Panc1 (cell line): Measurements from ENCODE around the gene B4GALT1. TPM values are rescaled to one million over a fixed set of nuclear protein-coding genes. Genes with fewer than 3 reads are reported as not detected.

Experiments
- ATAC-seq: fragments of 200-7000 bp; cut with Tn5 transposase; 2 replicates; pipeline ENCODE4 v1.9.1; 2020; ENCODE audit warnings: mild to moderate bottlenecking, moderate library complexity
- BruUV-seq: library from RNA; stranded (reverse); fragments of 400-500 nt; replicated peaks from 2 replicates; lab custom pipeline; 2021; lab: Mats Ljungman, UMichigan
- CTCF ChIA-PET: fragments of 300-600 bp; sonication (Branson Sonifier 250); formaldehyde crosslinking; loops from one replicate; lab custom pipeline; 2022; ENCODE audit warnings: antibody characterized with exemption; lab: Charles Lee
- POLR2A ChIA-PET: fragments of 300-600 bp; sonication (Branson Sonifier 250); formaldehyde crosslinking; loops from one replicate; lab custom pipeline; 2022; ENCODE audit warnings: antibody characterized with exemption; lab: Charles Lee
- DNase-seq: peaks from one replicate; pipeline ENCODE4 v3.0.0-alpha.2; 2010; ENCODE audit warnings: low read depth, low spot score
- H3K27ac ChIP-seq: 2 replicates; pipeline ENCODE4 v1.5.1; 2011; ENCODE audit warnings: mild to moderate bottlenecking, low read length, inconsistent platforms
- H3K27me3 ChIP-seq: fragments of 200-500 bp; sonication (Bioruptor generic); 2 replicates; pipeline ENCODE4 v1.6.0; 2014; ENCODE audit warnings: low read length, inconsistent platforms; ENCODE audit not compliant: control insufficient read depth, insufficient read depth
- H3K36me3 ChIP-seq: fragments of 200-500 bp; sonication (Bioruptor generic); 2 replicates; pipeline ENCODE4 v1.5.1; 2014; ENCODE audit warnings: inconsistent platforms, mild to moderate bottlenecking, low read length, moderate library complexity; ENCODE audit not compliant: control insufficient read depth, insufficient read depth
- H3K4me1 ChIP-seq: 2 replicates; pipeline ENCODE4 v1.5.1; 2011; ENCODE audit warnings: inconsistent platforms, mild to moderate bottlenecking, low read length, moderate library complexity; ENCODE audit not compliant: control insufficient read depth, insufficient read depth
- H3K4me3 ChIP-seq, 2 experiments: 2 replicates each; pipeline ENCODE4 v1.5.1; 2011 to 2012; ENCODE audit warnings: low read depth in 2 of 2, low read length in 2 of 2, mild to moderate bottlenecking in 2 of 2, inconsistent platforms in 1 of 2, moderate library complexity in 1 of 2
- H3K9me3 ChIP-seq: fragments of 200-500 bp; sonication (Bioruptor generic); 2 replicates; pipeline ENCODE4 v1.5.1; 2014; ENCODE audit warnings: low read depth, mild to moderate bottlenecking, inconsistent platforms, low read length, moderate library complexity; ENCODE audit not compliant: control insufficient read depth, insufficient read depth
- CTCF ChIP-seq: fragments of 450-650 bp; IDR thresholded peaks from 2 replicates; pipeline ENCODE4 v1.5.1; 2017; ENCODE audit warnings: mild to moderate bottlenecking
- POLR2AphosphoS5 ChIP-seq: IDR thresholded peaks from 2 replicates; pipeline ENCODE4 v1.6.1; 2012; ENCODE audit warnings: mild to moderate bottlenecking, low read depth, low read length, moderate library complexity
- REST ChIP-seq, 2 experiments: IDR thresholded peaks; 2 replicates each; pipeline ENCODE4 v1.6.1; 2011 to 2012; ENCODE audit warnings: low read depth in 2 of 2, control low read depth in 1 of 2, low read length in 1 of 2, mild to moderate bottlenecking in 1 of 2, moderate library complexity in 1 of 2; ENCODE audit not compliant: insufficient read depth in 1 of 2
- SIN3A ChIP-seq: IDR thresholded peaks from 2 replicates; pipeline ENCODE4 v1.6.1; 2012; ENCODE audit warnings: low read depth, mild to moderate bottlenecking, low read length, moderate library complexity, borderline replicate concordance; ENCODE audit not compliant: insufficient read depth
- TCF7L2 ChIP-seq: IDR thresholded peaks from 2 replicates; pipeline ENCODE4 v1.6.1; 2011; ENCODE audit warnings: mild to moderate bottlenecking, low read depth, low read length, inconsistent platforms
- in situ Hi-C: cut with HindIII; loops from 2 replicates; pipeline ENCODE4 v1.10.0; 2016; ENCODE audit warnings: low sequenced_read_pairs, low pct_unique_long_range_greater_than_20kb
- intact Hi-C: fragments of 100-400 bp; cut with micrococcal nuclease; formaldehyde crosslinking; loops from one replicate; pipeline ENCODE4 v1.10.0; 2022; ENCODE audit not compliant: unreplicated experiment
- total RNA-seq: library from RNA; stranded (reverse); gene quantifications from one replicate; pipeline ENCODE4 v1.2.1, GENCODE V29; 2021; ENCODE audit not compliant: unreplicated experiment

The B4GALT1 gene
- total RNA-seq, 1 experiment from 2014 or later: 57.4 TPM

- CTCF ChIA-PET: no interaction called here
- no peak overlapping the region for H3K27ac ChIP-seq
Observed at GRCh38 chr9:33185406-33185805, 18.3 kb upstream of the B4GALT1 start.

GRCh38 chr9:33184963-33185362 lies 17.8 kb upstream of the B4GALT1 start:
- Histone ChIP-seq H3K9me3 (no peaks in the 10 kb centered on the region), H3K36me3 (no peaks in the 10 kb centered on the region), H3K4me3 (no peak overlapping the region), H3K4me1 (no peaks in the 10 kb centered on the region), H3K27me3 (peaks cover 7% of the 10 kb centered on the region; the same call in 1 of the 2 replicates), H3K27ac (no peak overlapping the region)
- intact Hi-C loops: no loop called here
- ChIA-PET CTCF (no interaction called here), POLR2A (no interaction called here)
- no peak for TF ChIP-seq REST (IDR thresholded peaks at IDR 0.05; ENCODE audit: insufficient read depth in 1 of 2, low read depth in 2 of 2, low read length in 1 of 2)
- TF ChIP-seq CTCF: no peak
- TF ChIP-seq POLR2AphosphoS5: no peak
- no peak for TF ChIP-seq TCF7L2
- TF ChIP-seq SIN3A: no peak
- no TSS peak for BruUV-seq
- DNase-seq: no peak
- ATAC-seq: no peak
- in situ Hi-C loops: no loop called here

More at GRCh38 chr9:33185406-33185805, 18.3 kb upstream of the B4GALT1 start:
- Histone ChIP-seq H3K4me3 (no peak overlapping the region), H3K9me3 (no peaks in the 10 kb centered on the region), H3K27me3 (peaks cover 7% of the 10 kb centered on the region; the same call in 1 of the 2 replicates), H3K36me3 (no peaks in the 10 kb centered on the region), H3K4me1 (no peaks in the 10 kb centered on the region)
- no peak for TF ChIP-seq TCF7L2
- no peak for TF ChIP-seq SIN3A
- TF ChIP-seq REST (IDR thresholded peaks at IDR 0.05; ENCODE audit: insufficient read depth in 1 of 2, low read depth in 2 of 2, low read length in 1 of 2): no peak
- no peak for TF ChIP-seq CTCF
- TF ChIP-seq POLR2AphosphoS5: no peak
- no peak for DNase-seq
- BruUV-seq: no TSS peak
- intact Hi-C loops: no loop called here
- no peak for ATAC-seq
- in situ Hi-C loops: no loop called here
- POLR2A ChIA-PET: no interaction called here
